NOMO-1 (cell line): ENCODE data around the gene KLC4.

ENCODE experiments used
- DNase-seq, 2 experiments: peaks; one replicate each; lab custom pipeline; 2025; ENCODE audit not compliant: unreplicated experiment in 2 of 2; lab: John Stamatoyannopoulos, UW

Gene KLC4

DNA sequence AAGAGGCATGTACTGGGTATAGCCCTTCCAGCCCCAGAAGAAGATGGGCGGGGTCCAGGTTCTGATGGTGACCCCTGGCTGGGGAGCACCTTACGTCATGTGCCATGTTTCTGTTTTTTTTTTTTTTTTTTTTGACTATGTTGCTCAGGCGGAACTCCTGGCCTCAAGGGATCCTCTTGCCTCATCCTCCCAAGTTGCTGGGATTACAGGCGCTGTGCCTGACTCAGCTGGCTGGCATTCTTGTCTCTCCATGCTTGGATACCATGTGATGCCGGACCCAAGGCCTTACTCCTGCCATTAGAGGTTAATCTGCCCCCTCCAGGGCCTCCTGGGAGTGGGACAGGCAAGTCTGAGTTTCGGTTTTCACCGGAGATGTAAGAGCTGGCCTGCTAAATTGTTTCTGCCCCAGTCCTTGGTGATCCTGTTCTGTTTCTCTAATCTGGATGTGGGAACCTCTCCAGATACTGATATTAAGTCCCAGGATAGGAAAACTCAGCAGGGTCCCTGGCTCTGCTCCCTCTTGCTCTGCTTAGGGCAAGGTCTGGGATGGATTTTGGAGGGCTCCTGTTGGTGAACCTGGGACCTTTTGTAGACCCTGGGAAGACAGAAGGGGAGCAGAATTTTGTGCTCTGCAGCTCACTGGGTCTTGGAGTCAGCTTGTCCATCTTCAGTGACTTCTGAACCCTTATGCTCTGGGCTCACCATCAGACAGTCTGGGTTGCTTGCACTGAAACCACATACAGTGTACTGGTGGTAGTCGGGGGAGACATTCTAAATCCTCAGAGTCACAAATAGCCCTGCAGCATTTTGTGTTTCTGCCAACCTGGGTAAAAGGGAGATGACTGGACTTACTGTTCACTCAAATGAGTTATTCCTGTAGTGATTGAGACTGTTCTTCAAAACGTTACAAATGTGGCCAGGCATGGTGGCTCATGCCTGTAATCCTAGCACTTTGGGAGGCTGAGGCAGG lies 61.8 kb downstream of the KLC4 start:
- DNase-seq: no peak

DNA sequence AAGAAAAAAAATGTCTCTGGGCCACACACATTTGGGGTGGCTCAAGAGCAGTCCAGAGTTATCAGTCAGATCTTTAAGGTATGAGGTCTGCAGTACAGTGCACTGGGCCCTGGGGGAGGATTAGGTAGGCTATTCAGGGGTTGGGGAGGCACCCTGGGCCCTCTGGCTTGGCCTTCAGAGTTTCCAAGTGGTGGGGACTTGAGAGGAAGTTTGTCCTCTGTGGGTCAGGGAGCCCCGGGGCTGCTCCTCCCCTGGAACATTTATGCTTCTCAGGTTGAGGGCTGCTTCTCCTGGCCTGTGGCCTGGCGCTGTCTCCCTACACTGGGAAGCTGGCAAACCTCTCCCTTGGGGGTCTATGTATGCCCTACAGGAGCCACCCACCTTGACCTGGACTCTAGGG lies 62.7 kb downstream of the KLC4 start:
- DNase-seq: no peak

DNA sequence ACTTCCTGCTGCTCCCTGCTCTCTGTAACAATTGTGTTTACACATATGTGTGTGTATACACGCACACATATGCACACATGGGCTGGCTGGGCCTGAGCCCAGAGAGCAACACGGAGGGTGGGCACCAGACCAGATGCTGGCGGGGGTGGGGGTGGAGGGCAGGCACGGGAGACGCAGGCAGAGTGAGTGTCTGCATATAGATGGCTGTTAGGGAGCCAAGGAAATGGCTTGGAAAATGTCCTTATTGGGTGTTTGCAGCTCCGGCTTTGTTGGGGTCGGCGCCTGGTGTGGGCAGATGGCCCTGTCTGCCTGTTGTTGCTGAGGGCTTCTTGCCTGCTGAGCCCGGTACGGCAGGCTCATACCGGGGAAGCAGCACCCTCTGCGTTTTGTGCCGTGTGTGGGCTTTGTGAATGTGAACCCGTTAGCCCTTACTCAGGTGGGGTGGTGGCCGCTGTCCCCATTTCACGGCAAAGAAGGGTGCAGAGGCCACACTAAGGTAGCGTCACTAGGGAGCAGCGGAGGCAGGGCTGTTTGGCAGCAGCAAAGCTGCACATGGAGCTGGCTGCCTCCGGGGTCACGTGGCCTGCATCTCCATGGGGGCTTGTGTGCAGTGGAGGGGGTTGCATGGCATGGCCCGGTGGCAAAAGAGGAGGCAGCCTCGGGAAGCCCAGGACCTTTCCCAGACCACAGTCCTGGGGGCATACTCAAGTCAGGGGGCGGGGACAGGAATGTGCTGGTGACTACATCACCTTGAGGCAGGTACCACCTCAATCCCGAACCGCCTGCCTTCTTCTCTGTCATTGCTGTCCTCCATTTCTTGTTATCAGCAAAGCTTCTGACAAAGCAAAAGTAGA lies 64.3 kb downstream of the KLC4 start:
- no peak for DNase-seq

DNA sequence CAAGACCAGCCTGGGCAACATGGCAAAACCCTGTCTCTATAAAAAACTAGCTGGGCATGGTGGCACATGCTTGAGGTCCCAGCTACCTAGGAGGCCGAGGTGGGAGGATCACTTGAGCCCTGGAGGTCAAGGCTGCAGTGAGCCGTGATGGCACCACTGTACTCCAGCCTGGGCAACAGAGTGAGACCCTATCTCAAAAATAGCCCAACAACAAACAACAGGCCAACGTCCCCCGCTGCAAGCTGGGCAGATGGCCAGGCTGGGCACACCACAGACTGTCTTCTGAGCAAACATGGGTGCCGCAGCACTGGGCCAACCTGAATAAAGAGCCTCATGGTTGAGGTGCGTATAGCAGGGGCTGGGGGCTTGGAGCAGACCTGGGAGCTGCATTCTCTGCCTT lies 65.0 kb downstream of the KLC4 start:
- no peak for DNase-seq
